SK-N-SH treated with all-trans-retinoic acid at 6 μM for 48 hours (cell line): ENCODE measurements around the gene LAG3.

Experiments
- ATAC-seq: fragments of 200-7000 bp; cut with Tn5 transposase; 3 replicates; pipeline ENCODE4 v1.9.1; 2020; ENCODE audit warnings: mild to moderate bottlenecking, moderate library complexity
- ARNTL ChIP-seq: fragments of 450-650 bp; formaldehyde crosslinking; IDR thresholded peaks from 2 replicates; pipeline ENCODE4 v1.5.0; 2020; ENCODE audit warnings: low read depth, mild to moderate bottlenecking, moderate library complexity, borderline replicate concordance
- BACH2 ChIP-seq: fragments of 250-450 bp; sonication (Bioruptor Pico); IDR thresholded peaks from 2 replicates; pipeline ENCODE4 v1.9.0; 2021; ENCODE audit warnings: mild to moderate bottlenecking, borderline replicate concordance
- CREB5 ChIP-seq: fragments of 250-450 bp; sonication (Bioruptor Pico); IDR thresholded peaks from 2 replicates; pipeline ENCODE4 v1.5.1; 2020; ENCODE audit warnings: low read depth, mild to moderate bottlenecking, moderate library complexity
- CSDC2 ChIP-seq: fragments of 250-450 bp; sonication (Bioruptor Pico); IDR thresholded peaks from 2 replicates; pipeline ENCODE4 v1.5.0; 2020; ENCODE audit warnings: mild to moderate bottlenecking, moderate library complexity
- GLIS3 ChIP-seq: fragments of 250-450 bp; sonication (Bioruptor Pico); IDR thresholded peaks from 2 replicates; pipeline ENCODE4 v1.5.0; 2020; ENCODE audit warnings: mild to moderate bottlenecking, moderate library complexity
- ISL1 ChIP-seq: fragments of 250-450 bp; sonication (Bioruptor Pico); IDR thresholded peaks from 2 replicates; pipeline ENCODE4 v2.1.2; 2022; ENCODE audit warnings: mild to moderate bottlenecking, moderate library complexity
- OSR1 ChIP-seq: fragments of 250-450 bp; sonication (Bioruptor Pico); IDR thresholded peaks from 2 replicates; pipeline ENCODE4 v1.8.0; 2022; ENCODE audit warnings: moderate library complexity, mild to moderate bottlenecking, inconsistent platforms
- PPARA ChIP-seq: fragments of 250-450 bp; sonication (Bioruptor Pico); IDR thresholded peaks from 2 replicates; pipeline ENCODE4 v1.5.0; 2020; ENCODE audit warnings: mild to moderate bottlenecking, borderline replicate concordance
- SNAI2 ChIP-seq: fragments of 250-450 bp; sonication (Bioruptor Pico); IDR thresholded peaks from 2 replicates; pipeline ENCODE4 v1.5.0; 2020; ENCODE audit warnings: mild to moderate bottlenecking, moderate library complexity
- TCF4 ChIP-seq: fragments of 250-450 bp; sonication (Bioruptor Pico); IDR thresholded peaks from 2 replicates; pipeline ENCODE4 v1.8.0; 2021; ENCODE audit warnings: mild to moderate bottlenecking, moderate library complexity, borderline replicate concordance
- TOX ChIP-seq: fragments of 250-450 bp; sonication (Bioruptor Pico); IDR thresholded peaks from 2 replicates; pipeline ENCODE4 v1.8.0; 2021; ENCODE audit warnings: mild to moderate bottlenecking, moderate library complexity, borderline replicate concordance
- ZC3H10 ChIP-seq: fragments of 250-450 bp; sonication (Bioruptor Pico); IDR thresholded peaks from 2 replicates; pipeline ENCODE4 v1.5.1; 2021; ENCODE audit warnings: mild to moderate bottlenecking, moderate library complexity
- ZFP3 ChIP-seq: fragments of 250-450 bp; sonication (Bioruptor Pico); IDR thresholded peaks from 2 replicates; pipeline ENCODE4 v1.5.0; 2020; ENCODE audit warnings: mild to moderate bottlenecking, moderate library complexity
- ZFP30 ChIP-seq: fragments of 450-650 bp; formaldehyde crosslinking; IDR thresholded peaks from 2 replicates; pipeline ENCODE4 v1.5.0; 2022; ENCODE audit warnings: mild to moderate bottlenecking, moderate library complexity
- ZNF565 ChIP-seq: fragments of 450-650 bp; formaldehyde crosslinking; conservative IDR thresholded peaks from 2 replicates; pipeline ENCODE4 v1.5.0; 2020; ENCODE audit warnings: low read depth, mild to moderate bottlenecking, moderate library complexity
- ZNF70 ChIP-seq: fragments of 450-650 bp; formaldehyde crosslinking; IDR thresholded peaks from 2 replicates; pipeline ENCODE4 v1.5.0; 2020; ENCODE audit warnings: mild to moderate bottlenecking, moderate library complexity
- ZNF8 ChIP-seq: fragments of 450-650 bp; formaldehyde crosslinking; IDR thresholded peaks from 2 replicates; pipeline ENCODE4 v1.5.0; 2020; ENCODE audit warnings: mild to moderate bottlenecking, moderate library complexity
- TF ChIP-seq, protein P1 (sequence below): fragments of 250-450 bp; sonication (Bioruptor Pico); IDR thresholded peaks from 2 replicates; pipeline ENCODE4 v1.8.0; 2021; ENCODE audit warnings: low read depth, mild to moderate bottlenecking, moderate library complexity, borderline replicate concordance
- TF ChIP-seq, protein P2 (sequence below): fragments of 250-450 bp; sonication (Bioruptor Pico); IDR thresholded peaks from 2 replicates; pipeline ENCODE4 v1.5.1; 2021; ENCODE audit warnings: mild to moderate bottlenecking, moderate library complexity
- TF ChIP-seq, protein P3 (sequence below): fragments of 250-450 bp; sonication (Bioruptor Pico); IDR thresholded peaks from 2 replicates; pipeline ENCODE4 v1.5.0; 2020; ENCODE audit warnings: mild to moderate bottlenecking, moderate library complexity
- TF ChIP-seq, protein P4 (sequence below): fragments of 250-450 bp; sonication (Bioruptor Pico); IDR thresholded peaks from 2 replicates; pipeline ENCODE4 v1.8.0; 2020; ENCODE audit warnings: mild to moderate bottlenecking, moderate library complexity, borderline replicate concordance

LAG3 gene

DNA sequence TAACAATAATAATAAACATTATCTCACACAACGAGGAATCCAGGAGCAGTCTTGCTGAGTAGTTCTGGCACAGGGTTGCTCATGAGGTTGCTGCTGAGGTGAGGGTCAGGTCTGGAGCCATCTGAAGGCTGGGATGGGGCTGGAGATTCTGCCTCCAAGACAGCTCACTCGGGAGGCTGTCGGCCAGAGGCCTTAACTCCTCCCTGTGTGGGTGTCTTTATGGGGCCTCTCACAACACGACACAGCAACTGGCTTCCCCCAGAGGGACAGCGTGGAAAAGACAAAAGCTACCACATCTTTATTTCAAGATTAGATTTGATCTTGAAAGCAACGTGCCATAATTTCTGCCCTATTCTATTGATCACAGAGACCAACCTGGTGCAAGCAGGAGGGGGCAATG, 9.8 kb downstream of the LAG3 start:
- no peak for TF ChIP-seq CREB5 (CRISPR knock-in tag)
- no peak for ATAC-seq

- ATAC-seq = no peak
- TF ChIP-seq ZNF70 (CRISPR knock-in tag) = no peak
- no peak for TF ChIP-seq ZFP3
- TF ChIP-seq ZNF565 (CRISPR knock-in tag) = no peak
- TF ChIP-seq, protein P1, sequence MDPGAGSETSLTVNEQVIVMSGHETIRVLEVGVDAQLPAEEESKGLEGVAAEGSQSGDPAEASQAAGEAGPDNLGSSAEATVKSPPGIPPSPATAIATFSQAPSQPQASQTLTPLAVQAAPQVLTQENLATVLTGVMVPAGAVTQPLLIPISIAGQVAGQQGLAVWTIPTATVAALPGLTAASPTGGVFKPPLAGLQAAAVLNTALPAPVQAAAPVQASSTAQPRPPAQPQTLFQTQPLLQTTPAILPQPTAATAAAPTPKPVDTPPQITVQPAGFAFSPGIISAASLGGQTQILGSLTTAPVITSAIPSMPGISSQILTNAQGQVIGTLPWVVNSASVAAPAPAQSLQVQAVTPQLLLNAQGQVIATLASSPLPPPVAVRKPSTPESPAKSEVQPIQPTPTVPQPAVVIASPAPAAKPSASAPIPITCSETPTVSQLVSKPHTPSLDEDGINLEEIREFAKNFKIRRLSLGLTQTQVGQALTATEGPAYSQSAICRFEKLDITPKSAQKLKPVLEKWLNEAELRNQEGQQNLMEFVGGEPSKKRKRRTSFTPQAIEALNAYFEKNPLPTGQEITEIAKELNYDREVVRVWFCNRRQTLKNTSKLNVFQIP = no peak
- TF ChIP-seq, protein P2, sequence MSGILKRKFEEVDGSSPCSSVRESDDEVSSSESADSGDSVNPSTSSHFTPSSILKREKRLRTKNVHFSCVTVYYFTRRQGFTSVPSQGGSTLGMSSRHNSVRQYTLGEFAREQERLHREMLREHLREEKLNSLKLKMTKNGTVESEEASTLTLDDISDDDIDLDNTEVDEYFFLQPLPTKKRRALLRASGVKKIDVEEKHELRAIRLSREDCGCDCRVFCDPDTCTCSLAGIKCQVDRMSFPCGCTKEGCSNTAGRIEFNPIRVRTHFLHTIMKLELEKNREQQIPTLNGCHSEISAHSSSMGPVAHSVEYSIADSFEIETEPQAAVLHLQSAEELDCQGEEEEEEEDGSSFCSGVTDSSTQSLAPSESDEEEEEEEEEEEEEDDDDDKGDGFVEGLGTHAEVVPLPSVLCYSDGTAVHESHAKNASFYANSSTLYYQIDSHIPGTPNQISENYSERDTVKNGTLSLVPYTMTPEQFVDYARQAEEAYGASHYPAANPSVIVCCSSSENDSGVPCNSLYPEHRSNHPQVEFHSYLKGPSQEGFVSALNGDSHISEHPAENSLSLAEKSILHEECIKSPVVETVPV (CRISPR knock-in tag) = no peak
- TF ChIP-seq, protein P3, sequence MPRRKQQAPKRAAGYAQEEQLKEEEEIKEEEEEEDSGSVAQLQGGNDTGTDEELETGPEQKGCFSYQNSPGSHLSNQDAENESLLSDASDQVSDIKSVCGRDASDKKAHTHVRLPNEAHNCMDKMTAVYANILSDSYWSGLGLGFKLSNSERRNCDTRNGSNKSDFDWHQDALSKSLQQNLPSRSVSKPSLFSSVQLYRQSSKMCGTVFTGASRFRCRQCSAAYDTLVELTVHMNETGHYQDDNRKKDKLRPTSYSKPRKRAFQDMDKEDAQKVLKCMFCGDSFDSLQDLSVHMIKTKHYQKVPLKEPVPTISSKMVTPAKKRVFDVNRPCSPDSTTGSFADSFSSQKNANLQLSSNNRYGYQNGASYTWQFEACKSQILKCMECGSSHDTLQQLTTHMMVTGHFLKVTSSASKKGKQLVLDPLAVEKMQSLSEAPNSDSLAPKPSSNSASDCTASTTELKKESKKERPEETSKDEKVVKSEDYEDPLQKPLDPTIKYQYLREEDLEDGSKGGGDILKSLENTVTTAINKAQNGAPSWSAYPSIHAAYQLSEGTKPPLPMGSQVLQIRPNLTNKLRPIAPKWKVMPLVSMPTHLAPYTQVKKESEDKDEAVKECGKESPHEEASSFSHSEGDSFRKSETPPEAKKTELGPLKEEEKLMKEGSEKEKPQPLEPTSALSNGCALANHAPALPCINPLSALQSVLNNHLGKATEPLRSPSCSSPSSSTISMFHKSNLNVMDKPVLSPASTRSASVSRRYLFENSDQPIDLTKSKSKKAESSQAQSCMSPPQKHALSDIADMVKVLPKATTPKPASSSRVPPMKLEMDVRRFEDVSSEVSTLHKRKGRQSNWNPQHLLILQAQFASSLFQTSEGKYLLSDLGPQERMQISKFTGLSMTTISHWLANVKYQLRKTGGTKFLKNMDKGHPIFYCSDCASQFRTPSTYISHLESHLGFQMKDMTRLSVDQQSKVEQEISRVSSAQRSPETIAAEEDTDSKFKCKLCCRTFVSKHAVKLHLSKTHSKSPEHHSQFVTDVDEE (CRISPR knock-in tag) = no peak
- no peak for TF ChIP-seq ZFP30 (CRISPR knock-in tag)
- no peak for TF ChIP-seq SNAI2 (CRISPR knock-in tag)
- no peak for TF ChIP-seq ZC3H10 (CRISPR knock-in tag)
- no peak for TF ChIP-seq OSR1 (CRISPR knock-in tag)
- TF ChIP-seq ZNF8 (CRISPR knock-in tag) = no peak
- no peak for TF ChIP-seq TOX (CRISPR knock-in tag)
- TF ChIP-seq TCF4 = no peak
- TF ChIP-seq CSDC2 (CRISPR knock-in tag) = no peak
- TF ChIP-seq ISL1 = no peak
- TF ChIP-seq ARNTL (CRISPR knock-in tag) = no peak
- TF ChIP-seq GLIS3 (CRISPR knock-in tag) = no peak
- no peak for TF ChIP-seq CREB5 (CRISPR knock-in tag)
- TF ChIP-seq, all 23 proteins: peak for 0
Measured at GRCh38 chr12:6782850-6783566, 10.7 kb downstream of the LAG3 start.

GRCh38 chr12:6783828-6784227, 11.5 kb downstream of the LAG3 start:
- ATAC-seq = no peak
- TF ChIP-seq ARNTL (CRISPR knock-in tag) (no peak), BACH2 (CRISPR knock-in tag) (no peak), TCF4 (no peak), CSDC2 (CRISPR knock-in tag) (no peak), GLIS3 (CRISPR knock-in tag) (no peak), CREB5 (CRISPR knock-in tag) (no peak), TOX (CRISPR knock-in tag) (no peak), ISL1 (no peak), ZNF8 (CRISPR knock-in tag) (no peak), ZFP30 (CRISPR knock-in tag) (no peak), SNAI2 (CRISPR knock-in tag) (no peak), PPARA (CRISPR knock-in tag) (no peak), ZC3H10 (CRISPR knock-in tag) (no peak)
- TF ChIP-seq, protein P4, sequence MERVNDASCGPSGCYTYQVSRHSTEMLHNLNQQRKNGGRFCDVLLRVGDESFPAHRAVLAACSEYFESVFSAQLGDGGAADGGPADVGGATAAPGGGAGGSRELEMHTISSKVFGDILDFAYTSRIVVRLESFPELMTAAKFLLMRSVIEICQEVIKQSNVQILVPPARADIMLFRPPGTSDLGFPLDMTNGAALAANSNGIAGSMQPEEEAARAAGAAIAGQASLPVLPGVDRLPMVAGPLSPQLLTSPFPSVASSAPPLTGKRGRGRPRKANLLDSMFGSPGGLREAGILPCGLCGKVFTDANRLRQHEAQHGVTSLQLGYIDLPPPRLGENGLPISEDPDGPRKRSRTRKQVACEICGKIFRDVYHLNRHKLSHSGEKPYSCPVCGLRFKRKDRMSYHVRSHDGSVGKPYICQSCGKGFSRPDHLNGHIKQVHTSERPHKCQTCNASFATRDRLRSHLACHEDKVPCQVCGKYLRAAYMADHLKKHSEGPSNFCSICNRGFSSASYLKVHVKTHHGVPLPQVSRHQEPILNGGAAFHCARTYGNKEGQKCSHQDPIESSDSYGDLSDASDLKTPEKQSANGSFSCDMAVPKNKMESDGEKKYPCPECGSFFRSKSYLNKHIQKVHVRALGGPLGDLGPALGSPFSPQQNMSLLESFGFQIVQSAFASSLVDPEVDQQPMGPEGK (CRISPR knock-in tag) = no peak
- TF ChIP-seq, protein P3 (CRISPR knock-in tag) = no peak
